Muscle layer of colon (tissue), 2 donors: ENCODE measurements around the gene GIT1.

Experiments
- H3K27ac ChIP-seq: one replicate; pipeline ENCODE4 v1.7.0; 2013; ENCODE audit warnings: low read depth, mild to moderate bottlenecking, low read length, moderate library complexity
- H3K27me3 ChIP-seq, 2 donors: one replicate each; pipeline ENCODE4 v1.7.0; 2013; ENCODE audit warnings: low read length in 2 of 2, mild to moderate bottlenecking in 2 of 2; ENCODE audit not compliant: insufficient read depth in 2 of 2, control insufficient read depth in 1 of 2
- H3K36me3 ChIP-seq: one replicate; pipeline ENCODE4 v1.7.0; 2013; ENCODE audit warnings: mild to moderate bottlenecking, low read length; ENCODE audit not compliant: insufficient read depth
- H3K4me1 ChIP-seq: one replicate; pipeline ENCODE4 v1.7.0; 2013; ENCODE audit warnings: mild to moderate bottlenecking, low read length; ENCODE audit not compliant: insufficient read depth
- H3K4me3 ChIP-seq, 2 donors: one replicate each; pipeline ENCODE4 v1.7.0; 2013; ENCODE audit warnings: low read length in 2 of 2, low read depth in 1 of 2, mild to moderate bottlenecking in 1 of 2, moderate library complexity in 1 of 2
- H3K9ac ChIP-seq: one replicate; pipeline ENCODE4 v1.7.0; 2013; ENCODE audit warnings: low read length
- H3K9me3 ChIP-seq: one replicate; pipeline ENCODE4 v1.7.0; 2013; ENCODE audit warnings: mild to moderate bottlenecking, low read length
- donor health status: abdominal sarcoma.
- donor health status: Adenocarcinoma of cecum.

GIT1 gene, protein sequence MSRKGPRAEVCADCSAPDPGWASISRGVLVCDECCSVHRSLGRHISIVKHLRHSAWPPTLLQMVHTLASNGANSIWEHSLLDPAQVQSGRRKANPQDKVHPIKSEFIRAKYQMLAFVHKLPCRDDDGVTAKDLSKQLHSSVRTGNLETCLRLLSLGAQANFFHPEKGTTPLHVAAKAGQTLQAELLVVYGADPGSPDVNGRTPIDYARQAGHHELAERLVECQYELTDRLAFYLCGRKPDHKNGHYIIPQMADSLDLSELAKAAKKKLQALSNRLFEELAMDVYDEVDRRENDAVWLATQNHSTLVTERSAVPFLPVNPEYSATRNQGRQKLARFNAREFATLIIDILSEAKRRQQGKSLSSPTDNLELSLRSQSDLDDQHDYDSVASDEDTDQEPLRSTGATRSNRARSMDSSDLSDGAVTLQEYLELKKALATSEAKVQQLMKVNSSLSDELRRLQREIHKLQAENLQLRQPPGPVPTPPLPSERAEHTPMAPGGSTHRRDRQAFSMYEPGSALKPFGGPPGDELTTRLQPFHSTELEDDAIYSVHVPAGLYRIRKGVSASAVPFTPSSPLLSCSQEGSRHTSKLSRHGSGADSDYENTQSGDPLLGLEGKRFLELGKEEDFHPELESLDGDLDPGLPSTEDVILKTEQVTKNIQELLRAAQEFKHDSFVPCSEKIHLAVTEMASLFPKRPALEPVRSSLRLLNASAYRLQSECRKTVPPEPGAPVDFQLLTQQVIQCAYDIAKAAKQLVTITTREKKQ

DNA sequence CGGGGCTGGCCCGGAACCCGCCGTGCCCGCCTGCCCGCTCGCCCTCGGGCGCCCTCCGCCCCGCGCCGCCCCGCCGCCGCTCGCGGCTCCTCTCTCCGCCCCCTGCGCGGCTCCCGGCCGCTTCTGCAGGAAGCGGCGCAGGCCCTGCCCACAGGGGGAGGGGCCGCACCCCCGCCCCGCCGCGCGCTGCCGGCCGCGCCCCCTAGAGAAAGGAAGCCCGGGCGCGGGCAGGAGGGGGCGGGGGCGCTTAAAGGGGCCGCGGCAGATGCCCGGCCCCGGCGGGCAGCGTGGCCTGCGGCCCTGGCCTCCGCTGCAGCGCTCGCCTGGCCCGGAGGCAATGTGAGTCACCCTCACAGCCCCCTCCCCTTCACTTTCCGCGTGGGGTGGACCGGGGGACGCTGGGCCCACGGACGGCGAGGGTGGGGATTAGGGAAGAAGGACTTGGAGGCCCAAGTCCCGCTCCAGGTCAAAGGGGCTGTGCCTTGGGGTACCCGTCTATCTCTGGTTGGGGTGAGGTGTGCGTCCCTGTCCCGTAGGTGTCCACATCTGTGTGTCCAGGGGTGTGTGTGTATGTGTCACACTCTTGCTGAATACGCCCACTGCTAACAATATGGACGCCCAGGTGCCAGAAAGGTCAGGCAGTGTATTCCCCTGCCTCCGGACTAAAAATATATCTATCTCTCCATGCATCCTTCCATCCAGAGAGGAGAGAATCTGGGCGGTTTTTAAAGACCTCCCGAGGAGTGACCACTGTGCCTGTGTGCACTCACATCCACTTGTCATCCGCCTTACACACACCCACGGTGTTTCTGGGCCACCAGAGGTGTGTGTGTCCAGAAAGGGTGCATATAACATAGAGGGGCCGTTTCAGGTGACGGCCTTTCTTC, at the start of gene GIT1:
TSS of gene GIT1 (minus strand) at position 125 of the 887 bp plus-strand sequence. CDS start 270 bp downstream, outside the sequence.
- Histone ChIP-seq H3K27ac (peak within 1 kb of the TSS; percentile 96), H3K4me1 (peaks cover 67% of the 10 kb centered on the region), H3K36me3 (no peaks in the 10 kb centered on the region), H3K9ac (peak within 1 kb of the TSS; percentile 60), H3K9me3 (no peaks in the 10 kb centered on the region), H3K4me3 (peak within 1 kb of the TSS; percentile 73 to 84), H3K27me3 (no peaks in the 10 kb centered on the region)

- Histone ChIP-seq H3K27me3 (no peaks in the 10 kb centered on the region), H3K4me1 (peaks cover 1% of the 10 kb centered on the region), H3K4me3 (no peak overlapping the region), H3K9me3 (no peaks in the 10 kb centered on the region), H3K9ac (no peak overlapping the region), H3K36me3 (peaks cover 36% of the 10 kb centered on the region), H3K27ac (no peak overlapping the region)
Observed at GRCh38 chr17:29633886-29634285, 44.4 kb upstream of the GIT1 start.

DNA sequence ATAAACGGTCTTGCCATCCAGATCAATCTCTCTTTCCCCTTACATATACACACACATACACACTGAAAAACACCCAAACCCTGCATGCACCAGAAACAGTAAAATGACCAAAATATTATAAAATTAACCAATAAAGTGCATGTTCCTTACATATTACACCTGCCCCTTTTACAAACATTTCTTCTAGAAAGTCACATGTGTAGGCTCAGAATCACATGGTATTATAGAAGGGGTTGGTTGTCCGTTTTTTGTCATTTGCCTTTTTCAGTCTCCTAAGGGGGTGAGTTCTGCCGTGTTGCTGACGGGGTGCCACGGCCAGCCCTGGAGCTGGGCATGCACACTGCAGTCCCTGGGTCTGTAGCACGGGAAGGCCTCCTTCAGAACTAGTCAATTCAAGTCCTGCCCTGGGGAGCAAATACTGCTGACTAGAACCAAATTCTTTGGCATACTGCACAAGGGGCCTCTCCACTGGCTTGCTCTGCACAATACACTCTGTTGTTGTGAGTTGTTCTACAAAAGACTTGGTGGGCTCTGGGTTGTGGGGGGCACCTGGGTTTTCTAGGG, 41.3 kb upstream of the GIT1 start:
- Histone ChIP-seq H3K4me3 (no peak overlapping the region), H3K27ac (no peak overlapping the region), H3K27me3 (no peaks in the 10 kb centered on the region), H3K9ac (no peak overlapping the region), H3K4me1 (no peaks in the 10 kb centered on the region), H3K9me3 (no peaks in the 10 kb centered on the region), H3K36me3 (peaks cover 26% of the 10 kb centered on the region)

DNA sequence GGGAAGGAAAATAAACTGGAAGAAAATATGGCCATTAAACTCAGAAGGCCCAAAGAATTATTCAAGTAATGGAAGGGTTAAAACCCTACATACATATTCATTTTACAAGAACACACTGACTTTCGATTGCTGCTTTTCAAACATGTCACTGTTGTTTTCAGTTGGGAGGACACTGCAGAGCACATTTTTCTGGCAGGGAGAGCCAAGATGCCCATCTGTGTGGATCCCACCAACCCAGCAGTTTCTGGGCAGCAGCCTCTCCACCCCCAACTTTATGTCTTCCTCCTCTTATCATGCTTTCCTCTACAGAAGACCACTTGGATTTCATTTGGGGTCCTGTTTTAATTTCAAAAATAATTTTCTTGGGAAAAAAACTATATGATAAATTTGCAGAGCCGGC, 40.4 kb upstream of the GIT1 start:
- H3K4me1 ChIP-seq = no peaks in the 10 kb centered on the region
- no peaks in the 10 kb centered on the region for H3K9me3 ChIP-seq
- H3K27me3 ChIP-seq = no peaks in the 10 kb centered on the region
- peaks cover 26% of the 10 kb centered on the region for H3K36me3 ChIP-seq
- no peak overlapping the region for H3K27ac ChIP-seq
- no peak overlapping the region for H3K9ac ChIP-seq
- no peak overlapping the region for H3K4me3 ChIP-seq

DNA sequence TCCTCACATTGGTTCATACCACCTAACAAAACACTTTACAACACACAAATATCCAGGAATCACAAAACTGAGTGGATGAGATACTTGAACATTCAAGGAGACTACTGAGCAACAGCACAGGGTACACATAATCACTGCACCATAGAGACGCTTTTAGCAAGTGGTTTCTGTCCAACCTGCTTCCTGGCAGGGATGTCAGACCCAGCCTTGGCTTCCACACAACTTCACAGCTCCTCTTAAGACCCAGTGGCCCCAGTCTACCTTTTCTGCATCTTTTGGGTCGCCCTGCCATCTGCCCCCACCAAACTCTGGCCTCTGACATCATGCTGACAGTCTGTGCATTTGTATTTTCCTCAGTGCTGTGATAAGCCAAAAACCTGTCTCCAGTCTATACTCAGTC, 39.2 kb upstream of the GIT1 start:
- Histone ChIP-seq H3K9ac (no peak overlapping the region), H3K27me3 (no peaks in the 10 kb centered on the region), H3K4me3 (no peak overlapping the region), H3K36me3 (peaks cover 26% of the 10 kb centered on the region), H3K27ac (no peak overlapping the region), H3K9me3 (no peaks in the 10 kb centered on the region), H3K4me1 (no peaks in the 10 kb centered on the region)

DNA sequence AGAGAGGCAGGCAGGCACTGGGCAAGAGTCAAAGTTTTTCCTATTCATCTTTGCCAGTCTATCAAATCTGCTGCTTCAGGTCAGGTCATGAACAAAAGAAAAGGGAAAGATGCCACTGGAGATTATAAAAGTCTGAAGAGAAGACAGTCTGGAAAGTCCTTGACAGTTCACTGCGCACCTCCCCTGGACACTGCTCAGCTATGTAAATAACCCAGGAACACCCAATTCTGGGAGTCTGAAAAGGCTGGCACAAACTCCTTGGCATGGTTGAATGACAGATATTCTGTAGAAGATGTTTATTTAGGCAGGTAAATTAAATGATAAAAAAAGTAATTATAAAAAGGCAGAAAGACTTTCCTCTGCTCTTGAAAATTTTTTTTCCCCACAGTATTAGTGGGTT, 38.5 kb upstream of the GIT1 start:
- H3K36me3 ChIP-seq = peaks cover 26% of the 10 kb centered on the region
- no peaks in the 10 kb centered on the region for H3K4me1 ChIP-seq
- H3K27ac ChIP-seq = no peak overlapping the region
- H3K27me3 ChIP-seq = no peaks in the 10 kb centered on the region
- no peak overlapping the region for H3K4me3 ChIP-seq
- H3K9me3 ChIP-seq = no peaks in the 10 kb centered on the region
- no peak overlapping the region for H3K9ac ChIP-seq

DNA sequence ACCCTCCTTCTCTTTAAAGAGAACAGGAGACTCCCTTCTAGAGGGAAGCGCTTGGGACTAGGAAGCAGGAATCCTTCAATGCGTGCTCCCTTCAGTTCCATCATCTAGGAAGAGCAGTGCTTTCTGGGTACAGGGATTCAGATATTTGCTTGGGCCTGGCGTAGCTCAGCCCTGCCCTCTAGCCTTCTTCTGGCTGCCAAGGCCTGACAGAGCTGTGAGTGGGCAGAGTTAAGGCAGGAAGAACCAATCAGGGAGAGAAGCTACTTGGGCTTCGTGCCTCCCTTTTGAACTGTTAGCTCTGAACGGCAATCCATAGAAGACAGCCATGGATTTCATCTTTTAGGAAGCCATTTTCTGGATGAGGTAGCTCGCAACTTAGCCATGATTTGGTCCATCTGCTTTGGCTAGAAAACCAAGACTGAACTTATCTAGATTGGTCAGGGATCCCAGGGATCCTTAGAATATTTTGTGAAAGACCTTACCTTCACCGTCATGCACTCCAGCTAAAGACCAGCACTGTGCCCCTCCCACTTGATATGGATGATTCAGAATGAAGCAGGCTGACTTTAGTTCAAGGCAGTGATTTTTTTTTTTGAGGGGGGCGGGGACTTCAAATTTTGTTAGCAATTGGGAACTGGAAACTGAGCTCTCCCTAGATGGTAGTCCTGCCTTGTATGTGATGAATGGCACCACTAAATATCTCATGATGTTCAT, 35.7 kb upstream of the GIT1 start:
- no peak overlapping the region for H3K27ac ChIP-seq
- H3K36me3 ChIP-seq = no peaks in the 10 kb centered on the region
- no peaks in the 10 kb centered on the region for H3K9me3 ChIP-seq
- H3K27me3 ChIP-seq = no peaks in the 10 kb centered on the region
- no peak overlapping the region for H3K9ac ChIP-seq
- peaks cover 12% of the 10 kb centered on the region for H3K4me1 ChIP-seq
- no peak overlapping the region for H3K4me3 ChIP-seq

DNA sequence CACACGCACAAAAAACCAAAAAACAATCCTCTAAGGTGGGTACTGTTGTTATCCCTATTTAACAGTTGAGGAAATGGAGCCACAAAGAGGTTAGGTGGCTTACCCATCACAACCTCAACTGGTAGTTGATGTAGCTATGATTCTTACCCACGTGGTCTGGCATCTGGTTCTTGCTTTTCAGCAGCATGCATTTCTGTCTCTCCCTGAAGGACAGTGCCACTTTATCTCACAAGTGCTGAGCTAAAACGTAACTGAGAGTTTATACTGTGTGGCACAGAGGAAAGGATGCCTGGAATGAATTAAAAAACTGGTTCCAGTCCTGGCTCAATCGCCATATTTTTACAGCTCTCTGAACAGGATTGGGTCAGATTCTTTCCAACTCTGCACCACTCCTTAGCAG, 35.1 kb upstream of the GIT1 start:
- H3K9me3 ChIP-seq = no peaks in the 10 kb centered on the region
- H3K27ac ChIP-seq = no peak overlapping the region
- H3K27me3 ChIP-seq = no peaks in the 10 kb centered on the region
- no peak overlapping the region for H3K9ac ChIP-seq
- no peak overlapping the region for H3K4me3 ChIP-seq
- no peaks in the 10 kb centered on the region for H3K36me3 ChIP-seq
- peaks cover 16% of the 10 kb centered on the region for H3K4me1 ChIP-seq

DNA sequence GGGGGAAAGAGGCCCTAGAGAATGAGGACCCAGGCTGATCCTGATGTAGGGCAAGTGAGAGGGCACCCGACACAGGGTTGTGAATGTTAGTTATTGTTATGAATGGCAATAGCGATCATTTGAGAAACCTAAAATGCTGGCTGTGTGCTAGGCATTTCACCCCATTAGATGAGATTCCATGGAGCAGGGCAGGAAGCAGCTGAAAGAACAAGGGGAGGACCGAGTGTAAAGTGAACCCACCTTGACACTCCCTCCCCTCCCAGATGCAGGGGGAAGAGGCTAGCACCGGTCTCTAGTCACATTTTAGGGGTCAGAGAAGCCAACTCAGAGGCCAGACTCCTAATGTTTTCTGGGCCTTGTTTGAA, 33.8 kb upstream of the GIT1 start:
- Histone ChIP-seq H3K27me3 (peaks cover 0 to 12% of the 10 kb centered on the region in 2 donors), H3K4me1 (peaks cover 29% of the 10 kb centered on the region), H3K4me3 (peak overlapping the region; percentile 71 to 89), H3K36me3 (no peaks in the 10 kb centered on the region), H3K9me3 (no peaks in the 10 kb centered on the region), H3K27ac (no peak overlapping the region), H3K9ac (no peak overlapping the region)

DNA sequence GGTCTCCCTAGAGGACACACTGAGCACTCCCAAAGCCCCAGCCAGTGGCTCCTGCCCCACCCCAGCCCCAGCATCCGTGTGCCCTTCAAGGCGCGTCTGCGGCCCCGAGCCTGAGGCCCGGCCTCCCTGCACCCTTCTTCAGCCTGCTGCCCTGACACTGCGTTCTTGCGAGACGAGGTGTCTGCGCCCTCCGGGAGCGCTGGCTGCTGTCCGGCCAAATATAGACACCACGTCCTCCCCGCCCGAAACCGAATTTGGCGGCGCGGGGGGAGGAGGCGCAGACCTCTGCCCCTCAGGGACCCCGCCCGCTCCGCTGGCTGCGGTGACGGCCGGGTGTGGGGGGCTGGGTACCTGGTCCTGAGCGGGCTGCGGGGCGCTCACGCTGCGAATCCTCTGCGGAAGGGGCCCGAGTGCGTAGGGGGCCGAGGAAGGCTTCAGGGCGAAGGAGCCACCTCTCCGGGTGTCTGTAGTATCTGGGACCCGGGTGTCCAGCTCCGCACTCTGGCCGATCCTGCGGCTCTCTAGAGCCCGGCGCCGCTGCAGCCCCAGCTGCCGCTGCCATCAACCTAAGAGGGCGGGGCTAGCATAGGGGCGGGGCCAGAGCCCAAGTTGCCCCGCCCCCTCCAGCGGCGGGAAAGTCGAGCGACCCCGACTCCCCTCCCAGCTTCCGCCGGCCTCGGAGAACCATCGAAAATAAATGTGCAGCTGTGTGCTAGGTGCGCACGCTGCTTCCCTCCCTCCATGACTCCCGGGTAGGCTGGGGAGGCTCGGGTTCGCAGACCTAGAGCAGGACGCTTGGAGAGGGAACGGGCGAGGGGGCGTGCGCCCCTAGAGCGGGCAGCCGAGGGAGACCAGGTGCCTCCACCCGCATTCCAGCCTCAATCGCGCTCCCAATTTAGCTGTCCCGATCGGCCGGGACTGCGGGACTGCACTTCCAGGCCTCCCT, 33.2 kb upstream of the GIT1 start, which contains the start of gene CORO6:
TSS of gene CORO6 (minus strand) at position 576 of the 946 bp plus-strand sequence. CDS start 1,491 bp downstream, outside the sequence.
- Histone ChIP-seq H3K4me3 (peak within 1 kb of the TSS; percentile 71 to 89), H3K27me3 (peaks cover 0 to 13% of the 10 kb centered on the region in 2 donors), H3K36me3 (no peaks in the 10 kb centered on the region), H3K27ac (peak within 1 kb of the TSS; percentile 81), H3K9ac (no peak within 1 kb of the TSS), H3K4me1 (peaks cover 34% of the 10 kb centered on the region), H3K9me3 (no peaks in the 10 kb centered on the region)
